Kidney (tissue), 14 donors: Measurements from ENCODE around the gene DHRS7C. TPM values are rescaled to one million over a fixed set of nuclear protein-coding genes. Genes with fewer than 3 reads are reported as not detected.

Experiments used
- DNase-seq, 5 donors: peaks; one replicate each; pipeline ENCODE4 v3.0.0-alpha.2; 2013 to 2020
- FAIRE-seq: peaks from 2 replicates; lab custom pipeline; 2012; peaks lifted over from hg19 to GRCh38; lab: Jason Lieb, UNC
- H3K27ac ChIP-seq, 2 donors: one replicate each; pipeline ENCODE4 v1.7.0; 2013; ENCODE audit warnings: low read depth in 2 of 2, low read length in 2 of 2, inconsistent platforms in 1 of 2
- H3K27me3 ChIP-seq: one replicate; pipeline ENCODE4 v1.7.1; 2013; ENCODE audit warnings: low read length, inconsistent platforms; ENCODE audit not compliant: control insufficient read depth, insufficient read depth
- H3K36me3 ChIP-seq, 3 donors: one replicate each; pipeline versions ENCODE4 v1.7.0 to v1.7.1; 2013; ENCODE audit warnings: low read length in 3 of 3, control low read depth in 1 of 3, inconsistent platforms in 1 of 3; ENCODE audit not compliant: insufficient read depth in 3 of 3, control insufficient read depth in 2 of 3
- H3K4me1 ChIP-seq, 3 donors: one replicate each; pipeline versions ENCODE4 v1.7.0 to v1.7.1; 2013; ENCODE audit warnings: low read length in 3 of 3, inconsistent platforms in 1 of 3, low read depth in 1 of 3; ENCODE audit not compliant: control insufficient read depth in 2 of 3, insufficient read depth in 2 of 3
- H3K4me3 ChIP-seq, 3 donors: one replicate each; pipeline versions ENCODE4 v1.7.0 to v1.8.1; 2013; ENCODE audit warnings: low read length in 3 of 3, control low read depth in 1 of 3, inconsistent platforms in 1 of 3
- H3K9ac ChIP-seq, 3 donors: one replicate each; pipeline versions ENCODE4 v1.7.0 to v1.7.1; 2013; ENCODE audit warnings: low read length in 3 of 3, control low read depth in 1 of 3, inconsistent platforms in 1 of 3
- H3K9me3 ChIP-seq, 3 donors: one replicate each; pipeline versions ENCODE4 v1.7.0 to v1.7.1; 2013; ENCODE audit warnings: low read length in 3 of 3, control low read depth in 1 of 3, inconsistent platforms in 1 of 3; ENCODE audit not compliant: control insufficient read depth in 2 of 3, insufficient read depth in 1 of 3
- CTCF ChIP-seq: IDR thresholded peaks from 3 replicates; pipeline ENCODE4 v1.5.1; 2012; ENCODE audit warnings: mild to moderate bottlenecking, moderate library complexity, borderline replicate concordance; ENCODE audit not compliant: insufficient read depth; ENCODE audit errors: extremely low read depth
- intact Hi-C: fragments of 100-400 bp; cut with DNase I; formaldehyde crosslinking; loops from one replicate; pipeline ENCODE4 v1.11.1; 2022
- polyA plus RNA-seq: library from polyadenylated mRNA; stranded (reverse); fragments of 350-450 nt; fragmentation: Illumina TruSeq; extraction: RNeasy Lipid Tissue Mini Kit (QIAGEN cat#74804); gene quantifications from one replicate; pipeline ENCODE4 v1.2.3, GENCODE V29; 2014; ENCODE audit warnings: low read depth, low replicate concordance; ENCODE audit not compliant: insufficient read depth
- total RNA-seq: library from RNA; stranded (reverse); fragmentation: NEBNext Ultra II Directional; extraction: Animal tissue kit (Norgen Biotek cat#: 25700); gene quantifications from one replicate; pipeline ENCODE4 v1.2.1, GENCODE V29; 2021
- donor health status: control.
- donor health status: control.
- donor health status: control.
- donor health status: control.
- donor health status: control.
- donor health status: DM: yes; HTN: yes; CAD: no.
- donor health status: Normal renal cell carcinoma (clear cell type).

Gene DHRS7C
- total and polyA plus RNA-seq, 2 donors from 2014 or later = not detected

GRCh38 chr17:9828296-9829295 is 37.2 kb upstream of the DHRS7C start:
- intact Hi-C loops = no loop called here
- TF ChIP-seq CTCF = no peak
- Histone ChIP-seq H3K27me3 (no peaks in the 10 kb centered on the region), H3K4me3 (no peak overlapping the region), H3K4me1 (no peaks in the 10 kb centered on the region), H3K9ac (no peak overlapping the region), H3K9me3 (no peaks in the 10 kb centered on the region), H3K27ac (no peak overlapping the region), H3K36me3 (no peaks in the 10 kb centered on the region)
- DNase-seq (no peak), FAIRE-seq (no peak)

- Histone ChIP-seq H3K27me3 (no peaks in the 10 kb centered on the region), H3K9ac (no peak within 1 kb of the TSS), H3K36me3 (no peaks in the 10 kb centered on the region), H3K4me3 (no peak within 1 kb of the TSS), H3K4me1 (no peaks in the 10 kb centered on the region), H3K27ac (no peak within 1 kb of the TSS), H3K9me3 (no peaks in the 10 kb centered on the region)
- no peak for FAIRE-seq
- no peak for TF ChIP-seq CTCF
- no peak for DNase-seq
- intact Hi-C loops = no loop called here
These were observed 34.3 kb upstream of the DHRS7C start, which contains the start of gene GLP2R for GRCh38 chr17:9825641-9826150. GLP2R (plus strand) TSS chr17:9825924; CDS start chr17:9826064, 140 bp downstream.

GRCh38 chr17:9824797-9825338 is 33.5 kb upstream of the DHRS7C start:
- no peak overlapping the region for H3K4me3 ChIP-seq
- no peaks in the 10 kb centered on the region for H3K4me1 ChIP-seq
- DNase-seq (no peak), FAIRE-seq (no peak)
- H3K27me3 ChIP-seq = no peaks in the 10 kb centered on the region
- intact Hi-C loops = no loop called here
- no peaks in the 10 kb centered on the region for H3K36me3 ChIP-seq
- no peaks in the 10 kb centered on the region for H3K9me3 ChIP-seq
- no peak for TF ChIP-seq CTCF
- H3K27ac ChIP-seq = no peak overlapping the region
- H3K9ac ChIP-seq = no peak overlapping the region
